ENCODE measurements around the gene CACHD1.
A peak's percentile ranks its signal among the peaks of the same experiment; 100 is the strongest.
"Not testable (repeated sequence)": the region's sequence is repeated elsewhere in the genome, so short reads cannot be mapped to it uniquely, and the experiment has no call there.

CACHD1 gene

GRCh38 chr1:64675718-64676345, 205.9 kb downstream of the CACHD1 start:
- DNase-seq, result peak in 1 of 2 donors; percentile 4

DNA sequence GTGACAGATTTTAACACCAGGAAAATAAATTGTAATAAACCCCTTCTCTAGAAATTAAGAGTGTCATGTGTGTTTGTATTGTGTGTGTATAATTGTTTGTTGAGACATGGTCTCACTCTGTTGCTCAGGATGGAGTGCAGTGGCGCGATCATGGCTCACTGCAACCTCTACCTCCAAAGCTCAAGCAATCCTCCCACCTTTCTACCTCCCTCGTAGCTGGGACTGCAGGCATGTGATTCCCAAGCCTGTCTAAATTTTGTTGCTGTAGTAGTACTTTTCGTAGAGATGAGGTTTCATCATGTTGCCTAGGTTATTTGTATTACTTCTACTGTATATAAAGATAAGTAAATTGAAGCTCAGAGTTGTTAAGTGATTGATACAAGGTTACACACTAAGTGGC, 206.5 kb downstream of the CACHD1 start:
- no peak for DNase-seq

DNA sequence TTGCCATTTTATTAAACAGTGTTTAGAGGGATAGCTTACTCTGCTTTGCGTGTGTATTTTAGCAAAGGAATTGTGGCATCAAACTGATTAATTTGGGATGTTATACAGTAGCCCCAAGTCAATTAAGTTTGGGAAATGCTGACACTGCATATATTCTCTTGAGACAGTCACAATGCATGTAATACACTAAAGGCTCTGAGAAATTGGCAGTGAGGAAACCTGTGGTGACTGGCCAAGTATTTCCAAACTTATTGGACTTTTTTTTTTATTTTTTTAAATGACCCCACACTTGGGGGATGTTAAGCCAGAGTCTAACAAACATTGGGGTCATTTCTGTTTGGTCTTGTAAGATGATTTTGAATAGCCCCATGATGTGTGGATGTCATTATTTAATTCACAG, 207.6 kb downstream of the CACHD1 start:
- no peak for DNase-seq

DNA sequence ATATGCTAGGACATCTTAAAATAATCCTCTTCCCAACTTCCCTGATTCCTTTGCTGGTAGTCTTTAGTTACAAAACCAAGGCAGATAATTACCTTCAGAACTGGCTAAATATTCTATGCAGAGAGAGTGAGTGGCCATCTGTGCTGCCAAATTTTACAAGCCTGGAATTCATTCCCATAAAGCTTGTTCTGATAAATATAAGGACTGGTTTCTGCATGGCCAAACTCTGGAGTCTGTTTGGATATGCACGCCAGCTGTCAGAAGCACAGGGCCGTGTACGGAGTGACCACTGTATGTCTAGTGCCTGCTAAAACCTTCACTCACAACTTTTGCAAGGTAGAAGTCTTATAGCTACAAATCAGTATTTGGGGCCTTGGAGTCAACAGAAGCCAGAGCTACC, 208.4 kb downstream of the CACHD1 start:
- DNase-seq, result no peak

DNA sequence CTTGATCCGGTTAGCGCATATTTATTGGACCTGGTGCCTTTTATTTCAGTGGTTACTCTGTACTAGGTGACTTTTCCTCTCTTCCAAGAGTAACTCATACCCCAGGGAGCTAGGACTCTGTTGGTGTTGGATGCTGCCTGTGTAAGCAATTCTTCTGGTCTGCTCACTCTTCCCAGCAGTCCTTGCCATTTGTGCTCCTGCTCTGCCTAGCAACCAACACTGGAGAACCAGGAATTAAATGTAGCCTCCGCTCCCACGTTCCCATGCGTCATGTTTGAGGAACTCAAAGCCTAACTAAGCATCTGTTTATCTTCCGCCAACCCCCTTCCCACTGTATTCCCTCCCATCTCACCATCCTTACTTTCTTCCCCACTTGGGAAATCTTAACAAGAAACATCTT, 209.2 kb downstream of the CACHD1 start:
- no peak for DNase-seq

- no peak for DNase-seq
Measured at GRCh38 chr1:64680599-64680998, 210.7 kb downstream of the CACHD1 start.

- no peak for DNase-seq
Measured at GRCh38 chr1:64681043-64681442, 211.1 kb downstream of the CACHD1 start.

DNA sequence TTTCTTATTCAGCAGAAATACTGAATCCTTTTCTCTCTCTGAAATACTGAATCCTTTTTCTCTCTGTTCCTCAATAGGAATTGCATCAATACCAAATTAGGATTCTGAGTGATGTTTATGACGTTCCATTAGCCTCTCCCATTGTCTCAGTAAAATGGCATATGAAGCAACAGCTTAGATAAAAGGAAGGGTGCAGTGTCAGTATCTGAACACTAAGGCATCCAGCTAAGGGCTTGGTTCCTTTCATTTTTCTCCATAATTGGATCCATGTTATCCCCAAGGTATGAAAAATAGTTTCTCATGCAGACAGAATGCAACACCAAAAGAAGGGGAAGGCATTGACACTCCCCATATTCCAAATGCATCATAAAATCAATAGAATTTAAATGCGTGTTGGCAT, 213.5 kb downstream of the CACHD1 start:
- no peak for DNase-seq

DNA sequence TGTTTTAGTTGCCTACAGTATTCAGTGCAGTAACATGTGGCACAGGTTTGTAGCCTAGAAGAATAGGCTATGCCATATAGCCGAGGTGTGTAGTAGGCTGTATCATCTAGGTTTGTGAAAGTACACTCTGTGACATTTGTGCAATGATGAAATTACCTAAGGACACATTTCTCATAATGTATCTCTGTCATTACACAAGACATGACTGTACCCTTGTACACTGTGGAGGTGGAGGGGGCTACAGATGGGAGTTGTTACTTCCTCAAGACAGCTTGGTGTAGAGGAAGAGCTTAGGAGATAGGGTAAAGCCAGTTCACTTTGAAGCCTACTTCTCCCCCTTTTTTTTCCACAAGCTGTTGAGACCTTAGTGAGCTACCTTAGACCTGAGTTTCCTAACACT, 215.3 kb downstream of the CACHD1 start:
- no peak for DNase-seq

DNA sequence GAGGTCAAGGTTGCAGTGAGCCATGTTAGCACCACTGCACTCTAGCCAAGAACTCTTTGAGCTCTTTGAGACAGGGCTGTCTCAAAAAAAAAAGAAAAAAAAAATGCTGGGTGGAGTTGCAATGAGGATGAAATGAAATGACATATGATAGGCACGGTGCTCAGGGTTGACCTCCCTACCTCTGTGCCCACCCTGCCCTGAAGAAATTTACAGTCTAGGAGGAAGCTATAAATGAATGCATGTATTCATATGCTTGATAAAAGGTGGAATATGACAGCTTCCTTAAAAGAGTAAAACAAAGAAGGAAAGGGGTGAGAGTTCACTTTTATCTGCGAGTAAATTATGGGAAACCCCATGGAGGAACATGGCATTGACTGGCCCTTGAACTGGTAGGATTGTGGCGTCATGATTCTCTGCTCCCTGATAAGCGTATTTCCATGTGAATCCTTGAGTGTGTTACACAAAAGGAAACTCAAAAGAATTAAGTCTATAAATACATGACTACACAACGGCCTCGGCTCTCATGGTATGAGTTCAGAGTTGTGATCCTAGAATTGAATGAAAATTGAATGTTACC, 215.9 kb downstream of the CACHD1 start:
- DNase-seq, result no peak

GRCh38 chr1:64686828-64687724, 217.1 kb downstream of the CACHD1 start:
- DNase-seq, result peak; percentile 36 to 53

GRCh38 chr1:64687725-64688327, 217.9 kb downstream of the CACHD1 start:
- DNase-seq, result peak; percentile 8 to 48

DNA sequence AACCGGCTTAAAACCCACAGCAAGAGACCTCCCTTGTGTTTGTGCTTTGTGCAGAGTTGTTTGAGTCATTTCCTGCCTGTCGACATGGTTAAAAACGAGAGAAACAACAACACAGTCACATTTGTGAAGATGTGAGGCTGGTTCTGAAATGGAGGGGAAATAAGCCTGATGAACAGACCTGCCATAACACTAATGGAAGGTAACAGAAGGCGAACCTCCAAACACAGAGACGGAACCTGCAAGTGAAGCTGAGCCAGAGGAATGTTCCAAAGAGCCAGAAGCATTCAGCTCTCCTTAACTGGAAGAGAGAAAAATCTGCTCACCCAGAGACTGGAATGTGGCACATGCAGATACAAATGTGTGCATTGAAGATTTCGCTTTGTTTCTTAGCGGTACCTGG, 221.7 kb downstream of the CACHD1 start:
- DNase-seq, result no peak

DNA sequence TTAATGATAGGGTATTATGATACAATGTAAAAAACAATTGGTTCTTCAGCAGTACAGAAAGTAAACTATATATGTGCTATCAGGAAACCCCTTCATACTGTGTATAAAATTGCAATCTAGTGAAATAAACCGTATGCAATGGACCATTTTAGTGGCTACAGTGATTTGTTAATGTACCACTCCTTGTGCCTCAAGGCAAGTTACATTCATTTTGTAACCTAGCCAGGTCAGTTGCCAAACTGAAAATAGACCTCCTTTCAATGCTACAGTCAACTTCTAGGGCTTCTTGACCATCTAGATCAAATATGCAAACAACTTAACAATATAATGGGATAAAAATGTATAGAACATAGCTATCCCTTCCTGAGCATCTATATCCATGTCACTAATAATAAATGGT, 223.0 kb downstream of the CACHD1 start:
- no peak for DNase-seq

- no peak for DNase-seq
Measured at GRCh38 chr1:64693406-64693805, 223.5 kb downstream of the CACHD1 start.

GRCh38 chr1:64696879-64697278, 226.9 kb downstream of the CACHD1 start:
- no peak for DNase-seq

DNA sequence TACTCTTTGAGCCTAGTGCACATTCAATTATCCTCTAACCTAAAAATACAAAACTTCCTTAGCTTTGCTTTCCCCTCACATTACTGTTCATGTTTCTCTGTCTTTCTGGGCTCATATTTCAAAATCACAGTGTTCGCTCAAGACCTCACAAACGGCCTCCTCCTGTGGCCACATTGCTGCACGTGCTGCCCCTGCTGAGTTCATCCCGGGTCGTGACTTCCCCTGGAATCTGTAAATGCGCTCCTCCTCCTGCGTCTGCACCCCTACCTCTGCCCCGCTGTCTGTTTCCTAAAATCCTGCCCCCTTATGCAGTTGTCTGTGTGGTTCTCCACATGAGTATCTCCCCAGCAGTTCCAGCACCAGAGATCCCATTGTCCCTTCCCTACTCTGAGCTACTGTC, 229.4 kb downstream of the CACHD1 start:
- no peak for DNase-seq

DNA sequence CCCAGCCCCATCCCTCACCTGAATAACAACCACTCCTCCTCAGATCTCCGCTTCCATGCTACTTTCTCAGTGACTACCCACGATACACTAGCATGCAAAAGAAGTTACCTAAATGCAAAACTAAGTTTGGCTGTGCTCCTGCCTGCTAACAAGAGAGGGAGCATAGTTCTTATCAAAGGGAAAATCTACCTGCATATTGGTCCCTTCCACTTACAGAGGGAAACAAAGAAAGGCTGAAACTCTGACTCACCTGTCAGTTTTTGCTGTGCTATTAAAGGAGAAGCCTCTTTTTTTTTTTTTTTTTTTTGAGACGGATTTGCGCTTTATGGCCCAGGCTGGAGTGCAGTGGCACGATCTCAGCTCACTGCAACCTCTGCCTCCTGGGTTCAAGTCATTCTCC, 231.1 kb downstream of the CACHD1 start:
- no peak for DNase-seq

- DNase-seq, result no peak
Measured at GRCh38 chr1:64701886-64702285, 232.0 kb downstream of the CACHD1 start.

- DNase-seq, result not testable (repeated sequence)
Measured at GRCh38 chr1:64702670-64703069, 232.7 kb downstream of the CACHD1 start.

DNA sequence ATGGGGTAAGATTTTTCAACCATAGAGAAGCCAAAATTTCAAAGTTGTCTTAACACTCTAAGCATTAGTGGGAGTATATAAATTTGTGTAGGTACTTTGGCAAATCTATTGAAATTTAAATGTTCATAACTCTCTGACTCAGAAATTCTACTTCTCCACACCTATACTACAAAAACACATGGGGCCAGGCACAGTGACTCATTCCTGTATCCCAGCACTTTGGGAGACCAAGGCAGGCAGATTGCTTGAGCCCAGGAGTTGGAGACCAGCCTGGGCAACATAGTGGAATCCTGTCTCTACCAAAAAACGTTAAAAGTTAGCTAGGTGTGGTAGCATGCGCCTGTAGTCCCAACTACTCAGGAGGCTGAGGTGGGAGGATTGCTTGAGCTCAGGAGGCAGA, 233.7 kb downstream of the CACHD1 start:
- DNase-seq, result no peak

GRCh38 chr1:64705591-64705990, 235.7 kb downstream of the CACHD1 start:
- no peak for DNase-seq

- DNase-seq, result no peak
Measured at GRCh38 chr1:64711266-64711665, 241.3 kb downstream of the CACHD1 start.

- DNase-seq, result no peak
Measured at GRCh38 chr1:64712049-64712448, 242.1 kb downstream of the CACHD1 start.
